ENCODE data around the gene CCDC83. TPM values are rescaled to one million over a fixed set of nuclear protein-coding genes. Genes with fewer than 3 reads are reported as not detected.
"Not testable (repeated sequence)": the region's sequence is repeated elsewhere in the genome, so short reads cannot be mapped to it uniquely, and the experiment has no call there.

The CCDC83 gene
- total RNA-seq, 1 experiment from 2014 or later, result not detected

DNA sequence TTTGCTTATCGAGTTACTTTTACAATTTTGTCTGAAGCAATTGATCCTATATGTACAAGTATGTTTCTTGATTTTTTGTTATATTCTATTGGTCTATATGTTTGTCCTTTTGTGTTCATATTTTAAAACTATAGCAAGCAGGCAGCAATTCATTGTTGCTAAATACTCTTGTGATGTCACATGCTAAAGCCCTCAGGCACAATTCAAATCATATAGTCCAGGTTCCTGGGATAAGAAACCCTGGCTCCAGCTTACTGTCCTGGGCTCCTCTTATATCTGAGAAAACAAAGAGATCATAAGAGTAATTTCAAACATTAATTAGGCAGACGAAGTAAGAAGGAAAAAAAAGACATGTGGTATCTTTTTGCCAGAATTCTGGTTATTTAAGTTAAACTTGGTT lies 6.6 kb upstream of the CCDC83 start:
- Mint-ChIP-seq H3K36me3 (ENCODE audit: insufficient read depth, unreplicated experiment) (no peaks in the 10 kb centered on the region), H3K9me3 (ENCODE audit: low read depth, unreplicated experiment) (no peaks in the 10 kb centered on the region), H3K4me1 (ENCODE audit: low read depth, unreplicated experiment) (peaks cover 13% of the 10 kb centered on the region), H3K27ac (ENCODE audit: unreplicated experiment) (no peak overlapping the region), H3K4me3 (ENCODE audit: low read depth, unreplicated experiment) (no peak overlapping the region), H3K27me3 (ENCODE audit: unreplicated experiment) (no peaks in the 10 kb centered on the region)
- CTCF ChIA-PET, result no interaction called here
- BruUV-seq (replicated peaks), result no TSS peak
- DNase-seq, result no peak
- TF ChIP-seq, protein P1, sequence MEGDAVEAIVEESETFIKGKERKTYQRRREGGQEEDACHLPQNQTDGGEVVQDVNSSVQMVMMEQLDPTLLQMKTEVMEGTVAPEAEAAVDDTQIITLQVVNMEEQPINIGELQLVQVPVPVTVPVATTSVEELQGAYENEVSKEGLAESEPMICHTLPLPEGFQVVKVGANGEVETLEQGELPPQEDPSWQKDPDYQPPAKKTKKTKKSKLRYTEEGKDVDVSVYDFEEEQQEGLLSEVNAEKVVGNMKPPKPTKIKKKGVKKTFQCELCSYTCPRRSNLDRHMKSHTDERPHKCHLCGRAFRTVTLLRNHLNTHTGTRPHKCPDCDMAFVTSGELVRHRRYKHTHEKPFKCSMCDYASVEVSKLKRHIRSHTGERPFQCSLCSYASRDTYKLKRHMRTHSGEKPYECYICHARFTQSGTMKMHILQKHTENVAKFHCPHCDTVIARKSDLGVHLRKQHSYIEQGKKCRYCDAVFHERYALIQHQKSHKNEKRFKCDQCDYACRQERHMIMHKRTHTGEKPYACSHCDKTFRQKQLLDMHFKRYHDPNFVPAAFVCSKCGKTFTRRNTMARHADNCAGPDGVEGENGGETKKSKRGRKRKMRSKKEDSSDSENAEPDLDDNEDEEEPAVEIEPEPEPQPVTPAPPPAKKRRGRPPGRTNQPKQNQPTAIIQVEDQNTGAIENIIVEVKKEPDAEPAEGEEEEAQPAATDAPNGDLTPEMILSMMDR (IDR thresholded peaks at IDR 0.05; ENCODE audit: unreplicated experiment), result no peak
- intact Hi-C loops (cut with micrococcal nuclease; ENCODE audit: unreplicated experiment), result loop anchor here (10.0 kb wide), 1 partner anchor 254 kb away; no protein-coding TSS in a partner anchor

DNA sequence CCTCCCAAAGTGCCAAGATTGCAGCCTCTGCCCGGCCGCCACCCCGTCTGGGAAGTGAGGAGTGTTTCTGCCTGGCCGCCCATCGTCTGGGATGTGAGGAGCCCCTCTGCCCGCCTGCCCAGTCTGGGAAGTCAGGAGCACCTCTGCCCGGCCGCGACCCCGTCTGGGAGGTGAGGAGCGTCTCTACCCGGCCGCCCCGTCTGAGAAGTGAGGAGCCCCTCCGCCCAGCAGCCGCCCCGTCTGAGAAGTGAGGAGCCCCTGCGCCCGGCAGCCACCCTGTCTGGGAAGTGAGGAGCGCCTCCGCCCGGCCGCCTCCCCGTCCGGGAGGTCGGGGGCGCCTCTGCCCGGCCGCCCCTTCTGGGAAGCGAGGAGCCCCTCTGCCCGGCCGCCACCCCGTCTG lies 2.4 kb upstream of the CCDC83 start:
- intact Hi-C loops (cut with micrococcal nuclease; ENCODE audit: unreplicated experiment), result loop anchor here (10.0 kb wide), 1 partner anchor 362 kb away; no protein-coding TSS in a partner anchor
- H3K27ac Mint-ChIP-seq (ENCODE audit: unreplicated experiment); H3K36me3 Mint-ChIP-seq (ENCODE audit: insufficient read depth, unreplicated experiment); H3K4me1 Mint-ChIP-seq (ENCODE audit: low read depth, unreplicated experiment); H3K4me3 Mint-ChIP-seq (ENCODE audit: low read depth, unreplicated experiment); H3K27me3 Mint-ChIP-seq (ENCODE audit: unreplicated experiment); DNase-seq; BruUV-seq (replicated peaks); CTCF ChIA-PET; H3K9me3 Mint-ChIP-seq (ENCODE audit: low read depth, unreplicated experiment): not testable (repeated sequence)

DNA sequence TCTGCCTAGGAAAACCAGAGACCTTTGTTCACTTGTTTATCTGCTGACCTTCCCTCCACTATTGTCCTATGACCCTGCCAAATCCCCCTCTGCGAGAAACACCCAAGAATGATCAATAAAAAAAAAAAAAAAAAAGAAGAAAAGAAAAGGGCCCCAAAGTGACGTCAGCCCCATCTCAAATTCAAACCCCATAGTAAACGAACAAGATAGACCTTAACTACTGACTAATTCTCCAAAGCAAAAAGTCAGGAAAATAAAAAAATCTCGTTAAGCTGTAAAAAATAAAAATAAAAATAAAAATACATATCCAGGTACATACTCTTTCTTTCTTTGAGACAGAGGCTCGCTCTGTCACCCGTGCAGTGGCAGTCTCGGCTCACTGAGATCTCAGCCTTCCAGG lies 1.6 kb upstream of the CCDC83 start:
- H3K9me3 Mint-ChIP-seq (ENCODE audit: low read depth, unreplicated experiment); H3K36me3 Mint-ChIP-seq (ENCODE audit: insufficient read depth, unreplicated experiment); BruUV-seq (replicated peaks); CTCF ChIA-PET; H3K4me1 Mint-ChIP-seq (ENCODE audit: low read depth, unreplicated experiment); H3K27me3 Mint-ChIP-seq (ENCODE audit: unreplicated experiment); H3K27ac Mint-ChIP-seq (ENCODE audit: unreplicated experiment); DNase-seq: not testable (repeated sequence)
- peak overlapping the region; percentile 72 for H3K4me3 Mint-ChIP-seq (ENCODE audit: low read depth, unreplicated experiment)
- intact Hi-C loops (cut with micrococcal nuclease; ENCODE audit: unreplicated experiment), result loop anchor here (10.0 kb wide), 1 partner anchor 361 kb away; no protein-coding TSS in a partner anchor

DNA sequence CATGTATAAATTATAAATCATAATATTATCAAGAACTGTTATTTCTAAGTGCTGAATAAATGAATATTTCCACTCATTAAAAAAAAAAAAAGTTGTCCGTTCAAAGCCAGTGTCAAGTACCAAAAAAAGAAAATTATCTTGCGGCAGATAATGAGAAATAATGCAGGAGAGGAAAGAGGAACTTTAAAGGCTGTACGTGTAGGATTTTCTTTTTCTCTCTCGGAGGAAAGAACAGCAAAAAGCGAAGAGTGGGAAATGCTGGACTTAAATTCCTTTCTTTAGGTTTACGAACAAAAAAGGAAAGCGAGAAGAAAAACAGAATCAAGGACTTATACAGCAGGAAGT lies 999 bp upstream of the CCDC83 start:
- TF ChIP-seq, protein P1 (IDR thresholded peaks at IDR 0.05; ENCODE audit: unreplicated experiment), result no peak
- TSS peak; percentile 85 for BruUV-seq (replicated peaks)
- H3K36me3 Mint-ChIP-seq (ENCODE audit: insufficient read depth, unreplicated experiment), result peaks cover 10% of the 10 kb centered on the region
- peak overlapping the region; percentile 72 for H3K4me3 Mint-ChIP-seq (ENCODE audit: low read depth, unreplicated experiment)
- intact Hi-C loops (cut with micrococcal nuclease; ENCODE audit: unreplicated experiment), result loop anchor here (1.0 to 10.0 kb wide), 2 partner anchors 189 to 361 kb away; partner anchors contain the start of gene CREBZF
- peaks cover 8% of the 10 kb centered on the region for H3K4me1 Mint-ChIP-seq (ENCODE audit: low read depth, unreplicated experiment)
- no peaks in the 10 kb centered on the region for H3K9me3 Mint-ChIP-seq (ENCODE audit: low read depth, unreplicated experiment)
- CTCF ChIA-PET, result interaction anchor here (0.7 to 1.1 kb wide), 4 partner anchors 40 to 538 kb away, joined by 3 to 7 read pairs (median 4); no protein-coding TSS in a partner anchor
- no peak for DNase-seq
- H3K27ac Mint-ChIP-seq (ENCODE audit: unreplicated experiment), result peak overlapping the region; percentile 74
- H3K27me3 Mint-ChIP-seq (ENCODE audit: unreplicated experiment), result no peaks in the 10 kb centered on the region

DNA sequence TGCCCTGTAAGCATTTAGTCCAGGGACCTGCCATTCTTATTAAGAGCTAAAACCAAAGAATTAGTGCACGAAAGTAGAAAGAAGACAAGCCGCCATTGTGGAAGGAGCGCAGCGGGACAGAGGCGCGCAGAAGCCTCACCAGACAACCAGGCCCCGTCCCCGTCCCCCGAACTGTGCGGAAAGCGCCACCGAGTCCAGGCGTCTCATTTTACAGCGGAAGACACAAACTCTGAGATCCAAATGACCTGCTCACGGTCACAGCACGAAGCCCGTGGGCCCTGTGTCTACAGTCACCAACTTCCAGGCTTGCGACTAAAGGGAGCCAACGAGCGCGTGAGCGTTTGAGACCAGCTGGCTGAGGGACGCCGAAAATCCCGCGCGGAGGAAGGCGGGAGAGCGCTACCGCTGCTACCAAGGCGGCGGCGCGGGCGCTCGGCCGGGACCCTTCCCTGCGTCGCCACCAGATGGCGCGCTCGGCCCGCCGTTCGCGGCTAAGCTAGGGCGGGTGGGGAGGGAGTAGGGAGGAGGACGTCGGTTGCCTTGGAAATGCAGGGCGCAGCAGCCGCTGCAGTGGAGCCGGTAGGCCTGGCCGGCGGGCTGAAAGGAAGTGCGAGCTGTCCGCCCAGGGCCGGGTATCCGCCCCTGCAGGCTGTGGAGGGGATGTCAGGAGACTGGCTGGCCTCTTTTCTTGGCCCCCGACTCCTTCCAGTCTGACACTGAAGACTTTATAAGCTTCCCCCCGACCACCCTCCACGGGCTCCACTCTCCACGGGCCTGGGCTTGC lies 434 bp upstream of the CCDC83 start:
- H3K27me3 Mint-ChIP-seq (ENCODE audit: unreplicated experiment), result no peaks in the 10 kb centered on the region
- peak overlapping the region; percentile 74 for H3K27ac Mint-ChIP-seq (ENCODE audit: unreplicated experiment)
- peaks cover 8% of the 10 kb centered on the region for H3K4me1 Mint-ChIP-seq (ENCODE audit: low read depth, unreplicated experiment)
- H3K36me3 Mint-ChIP-seq (ENCODE audit: insufficient read depth, unreplicated experiment), result peaks cover 10% of the 10 kb centered on the region
- H3K9me3 Mint-ChIP-seq (ENCODE audit: low read depth, unreplicated experiment), result no peaks in the 10 kb centered on the region
- TF ChIP-seq, protein P1 (IDR thresholded peaks at IDR 0.05; ENCODE audit: unreplicated experiment), result peak; percentile 66
- H3K4me3 Mint-ChIP-seq (ENCODE audit: low read depth, unreplicated experiment), result peak overlapping the region; percentile 72
- no TSS peak for BruUV-seq (replicated peaks)
- DNase-seq, result peak; percentile 88
- CTCF ChIA-PET, result interaction anchor here (0.7 to 1.1 kb wide), 5 partner anchors 40 to 538 kb away, joined by 3 to 7 read pairs (median 4); no protein-coding TSS in a partner anchor
- intact Hi-C loops (cut with micrococcal nuclease; ENCODE audit: unreplicated experiment), result loop anchor here (1.0 to 10.0 kb wide), 3 partner anchors 93 to 360 kb away; partner anchors contain the start of gene CREBZF
